Panc1 (cell line): ENCODE data around the gene MUC5B.
A peak's percentile ranks its signal among the peaks of the same experiment; 100 is the strongest.

Experiments
- CTCF ChIP-seq: fragments of 450-650 bp; IDR thresholded peaks from 2 replicates; pipeline ENCODE4 v1.5.1; 2017; ENCODE audit warnings: mild to moderate bottlenecking
- POLR2AphosphoS5 ChIP-seq: IDR thresholded peaks from 2 replicates; pipeline ENCODE4 v1.6.1; 2012; ENCODE audit warnings: mild to moderate bottlenecking, low read depth, low read length, moderate library complexity
- REST ChIP-seq, 2 experiments: IDR thresholded peaks; 2 replicates each; pipeline ENCODE4 v1.6.1; 2011 to 2012; ENCODE audit warnings: low read depth in 2 of 2, control low read depth in 1 of 2, low read length in 1 of 2, mild to moderate bottlenecking in 1 of 2, moderate library complexity in 1 of 2; ENCODE audit not compliant: insufficient read depth in 1 of 2
- SIN3A ChIP-seq: IDR thresholded peaks from 2 replicates; pipeline ENCODE4 v1.6.1; 2012; ENCODE audit warnings: low read depth, mild to moderate bottlenecking, low read length, moderate library complexity, borderline replicate concordance; ENCODE audit not compliant: insufficient read depth
- TCF7L2 ChIP-seq: IDR thresholded peaks from 2 replicates; pipeline ENCODE4 v1.6.1; 2011; ENCODE audit warnings: mild to moderate bottlenecking, low read depth, low read length, inconsistent platforms

- no peak for TF ChIP-seq CTCF
- peak; percentile 88; the same call in 1 of the 2 replicates for TF ChIP-seq POLR2AphosphoS5
- 0 out of 2 replicates have a peak, but pooled peaks have one; percentile 24 for TF ChIP-seq TCF7L2
- TF ChIP-seq REST (IDR thresholded peaks at IDR 0.05; ENCODE audit: insufficient read depth in 1 of 2, low read depth in 2 of 2, low read length in 1 of 2) = peak in 1 of 2 experiments; percentile 50; a peak in 1 of 4 replicates
- no peak for TF ChIP-seq SIN3A
These were observed 39.5 kb downstream of the MUC5B start for GRCh38 chr11:1262172-1263006.
